Breast epithelium (tissue), 4 donors: ENCODE measurements around the gene FAM177B. TPM values are rescaled to one million over a fixed set of nuclear protein-coding genes. Genes with fewer than 3 reads are reported as not detected.

ENCODE experiments used
- DNase-seq, 2 donors: peaks; one replicate each; pipeline ENCODE4 v3.0.0-alpha.2; 2019; ENCODE audit warnings: low spot score in 2 of 2
- H3K27ac ChIP-seq, 2 donors: fragments of 200-600 bp; sonication (generic) in 1 of 2; one replicate each; pipeline ENCODE4 v1.5.1; 2016 to 2019; ENCODE audit warnings: mild to moderate bottlenecking in 1 of 2
- H3K27me3 ChIP-seq, 2 donors: fragments of 200-600 bp; sonication (generic) in 1 of 2; one replicate each; pipeline versions ENCODE4 v1.5.1 to v1.6.0; 2017 to 2019; ENCODE audit warnings: control low read depth in 1 of 2, mild to moderate bottlenecking in 1 of 2
- H3K36me3 ChIP-seq: fragments of 200-600 bp; one replicate; pipeline ENCODE4 v1.5.1; 2019
- H3K4me1 ChIP-seq, 2 donors: fragments of 200-600 bp; sonication (generic); one replicate each; pipeline ENCODE4 v1.5.1; 2016 to 2019; ENCODE audit warnings: control low read depth in 1 of 2
- H3K4me3 ChIP-seq, 3 donors: fragments of 200-600 bp; sonication (generic); 1 replicate in 2 of 3; 2 replicates in 1 of 3; pipeline ENCODE4 v1.5.1; 2016 to 2019; ENCODE audit warnings: mild to moderate bottlenecking in 3 of 3, moderate library complexity in 2 of 3
- H3K9me3 ChIP-seq, 2 donors: fragments of 200-600 bp; sonication (generic) in 1 of 2; one replicate each; pipeline ENCODE4 v1.5.1; 2016 to 2019; ENCODE audit warnings: control low read depth in 1 of 2
- CTCF ChIP-seq, 3 donors: fragments of 450-650 bp; IDR thresholded peaks; one replicate each; pipeline ENCODE4 v1.5.1; 2016 to 2017; ENCODE audit warnings: antibody characterized with exemption in 3 of 3, mild to moderate bottlenecking in 3 of 3, moderate library complexity in 3 of 3
- POLR2A ChIP-seq: fragments of 450-650 bp; IDR thresholded peaks from one replicate; pipeline ENCODE4 v1.6.1; 2016; ENCODE audit warnings: antibody characterized with exemption, mild to moderate bottlenecking, moderate library complexity
- POLR2AphosphoS5 ChIP-seq, 3 donors: sonication (generic); formaldehyde crosslinking; IDR thresholded peaks; one replicate each; pipeline ENCODE4 v1.6.1; 2017; ENCODE audit warnings: antibody characterized with exemption in 3 of 3
- intact Hi-C: fragments of 100-400 bp; cut with DNase I; formaldehyde crosslinking; loops from one replicate; pipeline ENCODE4 v1.15.1; 2023; ENCODE audit warnings: low total_unique reads
- total RNA-seq, 3 donors: library from RNA; depleted of rRNA; stranded (reverse); fragments of >200 nt; gene quantifications; one replicate each; pipeline ENCODE4 v1.1.0, GENCODE V29; 2016

FAM177B gene
- total RNA-seq: 1 to 10 TPM; 1.4 to 2.3 (median 2.3) TPM

- no peaks in the 10 kb centered on the region for H3K36me3 ChIP-seq
- no peak within 1 kb of the TSS for H3K27ac ChIP-seq
- no peak within 1 kb of the TSS for H3K4me3 ChIP-seq
- no peaks in the 10 kb centered on the region for H3K9me3 ChIP-seq
- H3K27me3 ChIP-seq: no peaks in the 10 kb centered on the region
- H3K4me1 ChIP-seq: no peaks in the 10 kb centered on the region
- intact Hi-C loops: loop anchor here (10.0 kb wide), 1 partner anchor 1982 kb away; no protein-coding TSS in a partner anchor
- TF ChIP-seq POLR2AphosphoS5 (IDR thresholded peaks at IDR 0.05) (no peak), POLR2A (no peak), CTCF (IDR thresholded peaks at IDR 0.05) (no peak)
- no peak for DNase-seq
Observed at GRCh38 chr1:222736972-222737371, at the start of gene FAM177B. TSS of gene FAM177B (plus strand) at chr1:222737202. CDS start at chr1:222746546, 9,344 bp downstream.

- no peak overlapping the region for H3K4me3 ChIP-seq
- H3K27me3 ChIP-seq: no peaks in the 10 kb centered on the region
- TF ChIP-seq POLR2A (no peak), CTCF (IDR thresholded peaks at IDR 0.05) (no peak), POLR2AphosphoS5 (IDR thresholded peaks at IDR 0.05) (no peak)
- H3K4me1 ChIP-seq: no peaks in the 10 kb centered on the region
- no peaks in the 10 kb centered on the region for H3K9me3 ChIP-seq
- no peak for DNase-seq
- intact Hi-C loops: no loop called here
- H3K36me3 ChIP-seq: no peaks in the 10 kb centered on the region
- no peak overlapping the region for H3K27ac ChIP-seq
Observed at GRCh38 chr1:222691016-222691415, 46.0 kb upstream of the FAM177B start.

GRCh38 chr1:222694927-222695326 lies 42.1 kb upstream of the FAM177B start:
- no peak overlapping the region for H3K27ac ChIP-seq
- no peaks in the 10 kb centered on the region for H3K27me3 ChIP-seq
- intact Hi-C loops: no loop called here
- no peaks in the 10 kb centered on the region for H3K36me3 ChIP-seq
- no peaks in the 10 kb centered on the region for H3K4me1 ChIP-seq
- H3K4me3 ChIP-seq: no peak overlapping the region
- H3K9me3 ChIP-seq: no peaks in the 10 kb centered on the region
- TF ChIP-seq POLR2A: no peak
- TF ChIP-seq POLR2AphosphoS5 (IDR thresholded peaks at IDR 0.05): no peak
- no peak for TF ChIP-seq CTCF (IDR thresholded peaks at IDR 0.05)
- DNase-seq: no peak

- Histone ChIP-seq H3K27me3 (no peaks in the 10 kb centered on the region), H3K4me3 (no peak overlapping the region), H3K27ac (no peak overlapping the region), H3K36me3 (no peaks in the 10 kb centered on the region), H3K9me3 (no peaks in the 10 kb centered on the region), H3K4me1 (no peaks in the 10 kb centered on the region)
- DNase-seq: no peak
- intact Hi-C loops: no loop called here
- TF ChIP-seq POLR2AphosphoS5 (IDR thresholded peaks at IDR 0.05): no peak
- TF ChIP-seq POLR2A: no peak
- no peak for TF ChIP-seq CTCF (IDR thresholded peaks at IDR 0.05)
Observed at GRCh38 chr1:222696741-222697140, 40.3 kb upstream of the FAM177B start.

- H3K4me3 ChIP-seq: no peak overlapping the region
- H3K9me3 ChIP-seq: no peaks in the 10 kb centered on the region
- DNase-seq: no peak
- no peak overlapping the region for H3K27ac ChIP-seq
- H3K36me3 ChIP-seq: no peaks in the 10 kb centered on the region
- no peaks in the 10 kb centered on the region for H3K4me1 ChIP-seq
- H3K27me3 ChIP-seq: no peaks in the 10 kb centered on the region
- intact Hi-C loops: no loop called here
- TF ChIP-seq POLR2A (no peak), POLR2AphosphoS5 (IDR thresholded peaks at IDR 0.05) (no peak), CTCF (IDR thresholded peaks at IDR 0.05) (no peak)
Observed at GRCh38 chr1:222697203-222697602, 39.8 kb upstream of the FAM177B start.
